HG02852 (cell line): Measurements from ENCODE around the gene ROR1.

Experiments used
- ATAC-seq: cut with Tn5 transposase; IDR thresholded peaks from one replicate; pipeline ENCODE4 v1.9.1; 2021; ENCODE audit warnings: mild to moderate bottlenecking, moderate library complexity; ENCODE audit not compliant: unreplicated experiment

Gene ROR1

GRCh38 chr1:63923302-63923701, 149.5 kb downstream of the ROR1 start:
- no peak for ATAC-seq

DNA sequence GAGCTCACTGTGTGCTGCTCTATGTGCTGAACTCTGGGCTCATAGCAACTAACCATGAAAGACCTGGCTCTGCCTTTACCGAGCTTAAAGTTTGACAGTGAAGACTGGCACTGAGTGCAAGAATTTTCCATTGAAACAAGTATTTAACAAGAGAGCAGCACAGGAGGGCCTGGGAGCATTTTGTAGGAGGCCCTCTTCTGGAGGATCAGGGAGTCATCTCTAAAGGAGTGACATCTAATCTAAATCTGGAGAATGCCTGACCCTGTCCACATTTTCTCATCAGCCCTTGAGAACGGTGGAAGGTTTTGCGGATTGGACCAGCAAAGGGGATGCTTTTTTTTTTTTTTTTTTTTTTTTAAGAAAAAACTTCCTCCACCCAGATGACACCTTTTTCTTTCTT, 150.8 kb downstream of the ROR1 start:
- no peak for ATAC-seq

GRCh38 chr1:63928186-63929105, 154.6 kb downstream of the ROR1 start:
- no peak for ATAC-seq

GRCh38 chr1:63929106-63929478, 155.3 kb downstream of the ROR1 start:
- no peak for ATAC-seq

DNA sequence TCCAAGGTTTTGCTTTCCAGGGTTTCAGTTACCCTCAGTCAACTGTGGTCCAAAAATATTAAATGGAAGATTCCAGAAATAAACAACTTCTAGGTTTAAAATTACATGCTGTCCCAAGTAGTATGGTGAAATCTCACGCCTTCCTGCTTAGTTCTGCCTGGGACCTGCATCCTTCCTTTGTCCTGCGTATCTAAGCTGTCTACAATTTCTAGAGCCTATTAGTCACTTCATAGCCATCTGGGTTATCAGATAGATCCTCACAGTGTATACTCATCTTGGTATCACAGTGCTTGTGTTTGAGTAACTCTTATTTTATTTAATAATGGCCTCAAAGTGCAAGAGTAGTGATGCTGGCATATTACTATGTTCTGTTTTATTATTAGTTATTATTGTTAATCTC, 157.7 kb downstream of the ROR1 start:
- ATAC-seq = no peak

DNA sequence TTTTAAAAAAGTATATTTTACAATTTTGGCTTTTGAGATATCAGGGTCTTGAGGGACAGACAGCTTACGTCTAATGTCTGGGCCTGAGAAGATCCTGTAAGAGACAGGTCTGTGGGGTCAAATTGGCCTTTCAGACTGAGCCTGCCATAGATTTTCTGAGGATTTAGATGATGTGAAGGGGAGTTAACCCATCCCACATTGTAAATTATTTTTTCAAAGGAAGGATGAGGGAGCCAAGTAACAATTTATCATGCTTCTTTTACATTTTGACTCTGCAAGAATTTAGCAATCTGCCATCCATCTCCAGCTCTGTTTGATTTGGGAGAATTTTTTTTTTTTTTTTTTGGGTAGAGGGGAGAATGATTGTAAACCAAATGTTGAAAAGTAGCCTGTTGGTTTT, 160.9 kb downstream of the ROR1 start:
- ATAC-seq = no peak

- ATAC-seq = no peak
These were observed 161.3 kb downstream of the ROR1 start for GRCh38 chr1:63935143-63935542.

DNA sequence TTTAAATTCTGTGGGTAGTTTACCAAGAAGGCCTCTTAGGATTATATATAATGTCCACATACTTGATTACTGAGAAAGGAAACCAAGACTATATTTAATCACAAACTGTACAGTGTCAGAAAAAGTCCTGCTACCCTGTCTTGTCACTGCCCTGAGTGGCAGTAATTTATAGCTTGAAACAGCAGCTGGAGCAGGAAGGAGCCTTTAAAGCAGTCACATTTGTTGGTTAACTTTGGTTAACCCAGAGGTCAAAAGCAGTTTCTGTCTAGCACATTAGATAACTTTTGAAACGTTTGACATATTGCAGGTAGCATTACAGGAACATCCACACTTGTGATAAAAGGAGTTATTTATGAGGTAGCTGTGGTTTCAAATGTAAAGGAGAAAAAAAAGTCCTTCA, 161.7 kb downstream of the ROR1 start:
- ATAC-seq = no peak

DNA sequence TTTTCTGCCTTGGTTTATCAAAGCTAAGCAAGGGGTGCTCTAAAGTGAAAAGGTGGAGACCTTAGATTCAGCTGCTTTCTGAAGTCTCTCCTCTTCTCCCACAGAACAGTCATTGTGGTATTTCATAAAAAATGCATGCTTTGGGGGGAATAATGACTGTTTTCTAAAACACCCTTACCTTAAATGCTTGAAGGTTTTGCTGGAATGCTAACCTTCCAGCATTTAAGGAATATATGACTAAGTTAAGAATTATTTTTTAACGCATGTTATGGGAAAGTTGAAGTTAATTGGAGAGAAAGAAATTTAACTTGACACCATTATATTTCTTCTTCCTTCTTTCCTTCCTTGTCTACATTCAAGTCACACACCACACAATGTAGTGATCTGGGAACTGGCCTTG, 162.5 kb downstream of the ROR1 start:
- no peak for ATAC-seq

DNA sequence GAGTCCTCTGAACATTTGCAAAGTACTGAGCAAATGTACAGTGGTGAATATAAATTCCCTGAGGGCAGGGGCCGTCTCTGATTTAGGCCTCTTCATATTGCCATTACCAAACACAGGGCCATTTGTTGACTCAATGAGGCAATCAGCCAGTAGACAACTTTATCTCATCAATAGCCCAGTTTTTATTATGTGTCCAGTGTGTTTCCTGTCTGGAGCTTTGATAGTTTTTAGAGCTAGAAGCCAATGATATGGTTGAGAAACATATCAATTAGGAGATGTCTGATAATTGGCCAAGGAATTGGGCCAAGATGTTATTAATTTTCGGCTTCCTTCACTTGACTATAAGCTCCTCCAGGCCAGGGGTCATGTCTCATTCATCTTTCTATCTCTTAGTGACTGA, 163.0 kb downstream of the ROR1 start:
- no peak for ATAC-seq

DNA sequence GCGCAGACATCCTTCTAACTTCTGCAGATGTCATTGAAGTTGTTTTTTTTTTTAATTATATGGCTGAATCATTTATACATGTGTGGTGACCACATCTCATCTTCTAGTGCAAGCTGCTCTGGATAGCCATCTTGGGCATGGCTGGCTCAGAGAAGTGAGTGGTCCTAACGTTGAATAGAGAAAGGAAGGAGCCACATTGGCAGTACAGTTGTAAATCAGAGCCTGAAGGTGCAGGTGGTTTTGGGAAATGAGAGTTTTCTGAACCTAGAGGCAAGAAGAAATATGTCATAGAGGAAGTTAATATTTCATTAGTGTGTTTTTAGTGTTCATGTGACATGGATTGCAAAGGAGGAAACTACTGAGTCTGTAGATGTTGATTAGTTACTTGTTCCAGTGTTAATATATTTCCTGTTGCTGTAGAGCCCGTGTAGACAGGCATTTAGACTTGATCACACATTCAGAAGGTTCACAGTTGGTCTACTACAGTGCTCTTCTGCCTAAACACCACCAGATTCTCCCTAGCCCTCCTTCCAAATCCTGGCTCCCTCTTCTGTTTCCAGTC, 163.7 kb downstream of the ROR1 start:
- ATAC-seq = no peak

DNA sequence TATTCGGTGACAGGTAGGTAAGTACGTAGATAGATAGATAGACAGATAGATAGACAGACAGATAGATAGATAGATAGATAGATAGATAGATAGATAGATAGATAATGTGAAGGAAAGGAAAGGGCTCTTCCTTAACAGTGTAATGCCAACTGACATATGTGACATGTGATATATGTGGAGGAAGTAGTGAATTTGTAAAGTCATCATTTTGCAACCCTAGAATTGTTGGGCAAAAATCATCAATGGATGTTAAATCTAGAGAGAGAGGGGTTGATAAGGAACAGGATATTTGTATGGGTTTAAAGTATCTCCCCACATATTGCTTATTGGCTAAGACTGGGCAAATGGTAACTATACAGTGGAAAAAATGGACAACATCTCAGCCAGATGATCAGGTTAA, 166.6 kb downstream of the ROR1 start:
- no peak for ATAC-seq

DNA sequence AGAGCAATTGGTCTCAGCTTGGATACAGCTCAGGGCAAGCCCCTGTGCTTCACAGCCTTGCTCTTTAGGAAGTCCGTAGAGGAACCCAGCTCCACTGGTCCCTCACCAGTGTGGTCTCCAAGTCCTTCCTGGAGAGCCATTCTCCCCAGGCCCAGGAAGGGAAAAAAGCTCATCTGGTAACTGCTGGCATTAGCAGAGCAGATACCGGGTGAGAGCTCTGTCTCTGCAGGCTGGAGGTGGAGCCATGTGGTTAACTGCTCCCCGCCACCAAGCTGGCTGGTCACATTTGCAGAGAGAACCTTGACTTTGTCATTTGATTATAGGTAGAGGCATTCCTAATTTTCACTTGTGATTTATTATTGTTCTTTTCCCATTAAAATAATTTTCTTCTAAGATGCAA, 169.6 kb downstream of the ROR1 start:
- ATAC-seq = no peak

DNA sequence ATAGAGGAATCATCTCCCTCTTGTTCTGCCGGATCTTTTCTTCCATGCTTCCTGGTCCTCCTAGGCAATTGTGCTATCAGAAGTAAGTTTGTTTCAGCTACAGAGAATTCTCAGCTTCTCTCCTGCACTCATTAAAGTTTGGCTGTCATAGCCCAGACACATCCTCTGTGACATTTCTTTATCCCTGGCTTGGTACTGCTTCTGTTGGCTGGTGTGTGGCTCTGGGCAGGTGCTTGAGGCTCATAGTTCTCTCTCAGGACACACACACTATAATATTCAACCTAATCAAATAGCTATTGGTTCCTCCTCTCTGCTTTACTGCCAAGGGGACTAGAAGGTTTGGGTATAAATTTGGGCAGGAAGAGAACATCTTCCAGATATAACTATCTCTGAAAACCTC, 172.1 kb downstream of the ROR1 start:
- ATAC-seq = no peak

- no peak for ATAC-seq
These were observed 173.2 kb downstream of the ROR1 start for GRCh38 chr1:63946866-63947491.

- ATAC-seq = no peak
These were observed 174.1 kb downstream of the ROR1 start for GRCh38 chr1:63947904-63948303.

- no peak for ATAC-seq
These were observed 176.2 kb downstream of the ROR1 start for GRCh38 chr1:63950023-63950422.

- no peak for ATAC-seq
These were observed 177.5 kb downstream of the ROR1 start for GRCh38 chr1:63951059-63951946.

- no peak for ATAC-seq
These were observed 180.4 kb downstream of the ROR1 start for GRCh38 chr1:63954187-63954586.

GRCh38 chr1:63955370-63956145, 181.7 kb downstream of the ROR1 start:
- ATAC-seq = no peak
